ENCODE data around the gene SCUBE3. TPM values are rescaled to one million over a fixed set of nuclear protein-coding genes. Genes with fewer than 3 reads are reported as not detected.

Gene SCUBE3
- total and polyA plus RNA-seq, 2 of the 13 experiments (the other 11 are each of a cell fraction or from before 2014, with no cell fraction given), result not detected

DNA sequence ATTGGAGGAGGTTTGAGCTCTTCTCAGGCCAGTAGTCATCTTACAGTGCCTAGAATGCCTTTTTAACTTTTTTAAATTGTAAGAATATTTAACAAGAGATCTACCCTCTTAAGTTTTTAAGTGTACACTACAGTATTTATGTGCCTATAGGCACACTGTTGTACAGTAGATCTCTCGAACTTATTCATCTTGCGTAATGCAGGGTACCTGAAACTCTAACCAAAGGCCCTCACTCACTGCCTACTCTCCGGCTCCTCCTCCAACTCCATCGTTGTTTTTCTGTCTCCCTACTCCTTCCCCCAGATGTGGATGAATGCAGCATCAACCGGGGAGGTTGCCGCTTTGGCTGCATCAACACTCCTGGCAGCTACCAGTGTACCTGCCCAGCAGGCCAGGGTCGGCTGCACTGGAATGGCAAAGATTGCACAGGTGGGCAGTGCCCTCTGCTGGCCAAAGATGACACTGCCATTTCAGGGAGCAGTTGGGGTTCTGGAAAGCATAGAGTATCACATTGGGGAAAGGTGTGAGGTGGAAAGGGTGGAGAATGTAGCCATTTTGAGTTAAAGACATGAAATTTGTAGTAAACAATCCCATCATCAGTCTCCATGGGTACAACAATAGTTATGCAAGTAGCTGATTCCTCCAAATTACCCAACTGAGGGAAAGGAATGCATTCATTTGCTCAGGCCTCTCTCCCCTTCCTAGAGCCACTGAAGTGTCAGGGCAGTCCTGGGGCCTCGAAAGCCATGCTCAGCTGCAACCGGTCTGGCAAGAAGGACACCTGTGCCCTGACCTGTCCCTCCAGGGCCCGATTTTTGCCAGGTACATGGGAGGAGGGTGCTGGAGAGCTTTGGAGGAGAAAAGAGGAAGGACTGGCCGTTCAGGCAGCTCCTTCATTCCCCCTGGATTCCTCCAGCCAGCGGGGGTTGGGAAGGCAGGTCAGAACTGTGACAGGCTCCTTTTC is 27.4 kb downstream of the SCUBE3 start (continued):
- TF ChIP-seq, protein P1, sequence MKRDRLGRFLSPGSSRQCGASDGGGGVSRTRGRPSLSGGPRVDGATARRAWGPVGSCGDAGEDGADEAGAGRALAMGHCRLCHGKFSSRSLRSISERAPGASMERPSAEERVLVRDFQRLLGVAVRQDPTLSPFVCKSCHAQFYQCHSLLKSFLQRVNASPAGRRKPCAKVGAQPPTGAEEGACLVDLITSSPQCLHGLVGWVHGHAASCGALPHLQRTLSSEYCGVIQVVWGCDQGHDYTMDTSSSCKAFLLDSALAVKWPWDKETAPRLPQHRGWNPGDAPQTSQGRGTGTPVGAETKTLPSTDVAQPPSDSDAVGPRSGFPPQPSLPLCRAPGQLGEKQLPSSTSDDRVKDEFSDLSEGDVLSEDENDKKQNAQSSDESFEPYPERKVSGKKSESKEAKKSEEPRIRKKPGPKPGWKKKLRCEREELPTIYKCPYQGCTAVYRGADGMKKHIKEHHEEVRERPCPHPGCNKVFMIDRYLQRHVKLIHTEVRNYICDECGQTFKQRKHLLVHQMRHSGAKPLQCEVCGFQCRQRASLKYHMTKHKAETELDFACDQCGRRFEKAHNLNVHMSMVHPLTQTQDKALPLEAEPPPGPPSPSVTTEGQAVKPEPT (CRISPR knock-in tag; IDR thresholded peaks at IDR 0.05; ENCODE audit: low read depth), result 0 out of 2 replicates have a peak, but pooled peaks have one; percentile 29
- TF ChIP-seq MAFK (conservative IDR thresholded peaks at IDR 0.05 in 1 of 2, IDR thresholded peaks at IDR 0.05 in 1 of 2; ENCODE audit: low read length in 2 of 2), result 0 out of 4 replicates have a peak, but pooled peaks of 1 of the 2 experiments have one; percentile 6

DNA sequence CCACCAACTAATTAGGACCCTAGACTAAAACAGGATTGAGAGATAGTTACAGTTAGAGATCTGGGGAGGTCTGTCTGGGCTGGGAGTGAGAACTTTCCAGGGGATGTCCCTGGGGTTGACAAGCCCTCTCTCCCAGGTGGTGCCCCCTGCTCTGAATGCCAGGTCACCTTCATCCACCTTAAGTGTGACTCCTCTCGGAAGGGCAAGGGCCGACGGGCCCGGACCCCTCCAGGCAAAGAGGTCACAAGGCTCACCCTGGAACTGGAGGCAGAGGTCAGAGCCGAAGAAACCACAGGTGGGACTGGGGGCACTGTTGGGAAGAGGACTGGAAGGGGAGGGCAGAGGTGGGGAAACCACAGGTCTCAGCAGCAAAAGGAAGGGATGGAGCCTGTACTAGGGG is 28.7 kb downstream of the SCUBE3 start:
- H3K27ac ChIP-seq (ENCODE audit: extremely low read length, insufficient read depth, low read length), result no peak overlapping the region
- intact Hi-C loops (cut with micrococcal nuclease; ENCODE audit: unreplicated experiment) (no loop called here), in situ Hi-C loops (cut with HindIII; ENCODE audit: extremely low pct_ligation_motif_present, low pct_unique_long_range_greater_than_20kb) (loop anchor here (5.0 kb wide), 1 partner anchor 95 kb away; no protein-coding TSS in a partner anchor)
- BruUV-seq (replicated peaks), result no TSS peak
- no peaks in the 10 kb centered on the region for H3K79me2 ChIP-seq (ENCODE audit: insufficient read depth, low read length)
- H3K4me2 ChIP-seq (ENCODE audit: low read depth, low read length), result no peak overlapping the region
- FAIRE-seq, result no peak
- peaks cover 0 to 6% of the 10 kb centered on the region in 2 experiments; a peak in 3 of 5 replicates for H3K36me3 ChIP-seq (replicated peaks in 1 of 2; ENCODE audit: control insufficient read depth in 1 of 2, insufficient read depth in 2 of 2, low read length in 2 of 2)
- no peaks in the 10 kb centered on the region for H3K27me3 ChIP-seq (ENCODE audit: control insufficient read depth in 1 of 2, insufficient read depth in 2 of 2, low read length in 2 of 2)
- no peaks in the 10 kb centered on the region for H3K4me1 ChIP-seq (ENCODE audit: insufficient read depth, low read length)
- no peak overlapping the region for H3K9ac ChIP-seq (ENCODE audit: insufficient read depth, low read depth, low read length)
- H4K20me1 ChIP-seq (ENCODE audit: insufficient read depth, low read length), result peaks cover 7% of the 10 kb centered on the region; the same call in 1 of the 2 replicates
- no peaks in the 10 kb centered on the region for H3K9me3 ChIP-seq (ENCODE audit: low read length)
- H3K4me3 ChIP-seq (replicated peaks in 1 of 3; ENCODE audit: insufficient read depth in 1 of 3, low read depth in 2 of 3, low read length in 3 of 3), result no peak overlapping the region
- ChIA-PET POLR2A (interaction anchor here (1.5 kb wide), 1 partner anchor 16 kb away, joined by 3 read pairs; no protein-coding TSS in a partner anchor), CTCF (ENCODE audit: low intra/inter-chr PET ratio, low total read pairs) (interaction anchor here (0.6 kb wide), 1 partner anchor 1047 kb away, joined by 3 read pairs; no protein-coding TSS in a partner anchor)
- ATAC-seq, result no peak
- H2AFZ ChIP-seq (ENCODE audit: low read length), result no peak overlapping the region
- WGBS (ENCODE audit: low lambda C conversion rate), result 95% methylated on average over 5 of the region's 5 CpGs
- DNase-seq (ENCODE audit: low spot score), result no peak
- no peak for TF ChIP-seq RARA (CRISPR knock-in tag; IDR thresholded peaks at IDR 0.05)
- TF ChIP-seq, protein P2, sequence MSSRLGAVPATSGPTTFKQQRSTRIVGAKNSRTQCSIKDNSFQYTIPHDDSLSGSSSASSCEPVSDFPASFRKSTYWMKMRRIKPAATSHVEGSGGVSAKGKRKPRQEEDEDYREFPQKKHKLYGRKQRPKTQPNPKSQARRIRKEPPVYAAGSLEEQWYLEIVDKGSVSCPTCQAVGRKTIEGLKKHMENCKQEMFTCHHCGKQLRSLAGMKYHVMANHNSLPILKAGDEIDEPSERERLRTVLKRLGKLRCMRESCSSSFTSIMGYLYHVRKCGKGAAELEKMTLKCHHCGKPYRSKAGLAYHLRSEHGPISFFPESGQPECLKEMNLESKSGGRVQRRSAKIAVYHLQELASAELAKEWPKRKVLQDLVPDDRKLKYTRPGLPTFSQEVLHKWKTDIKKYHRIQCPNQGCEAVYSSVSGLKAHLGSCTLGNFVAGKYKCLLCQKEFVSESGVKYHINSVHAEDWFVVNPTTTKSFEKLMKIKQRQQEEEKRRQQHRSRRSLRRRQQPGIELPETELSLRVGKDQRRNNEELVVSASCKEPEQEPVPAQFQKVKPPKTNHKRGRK (CRISPR knock-in tag; IDR thresholded peaks at IDR 0.05), result no peak
- no peak for TF ChIP-seq TGIF2 (CRISPR knock-in tag; IDR thresholded peaks at IDR 0.05)
- no peak for TF ChIP-seq FOXP1 (IDR thresholded peaks at IDR 0.05)
- TF ChIP-seq FOXP1 (CRISPR knock-in tag; IDR thresholded peaks at IDR 0.05), result no peak
- TF ChIP-seq DMAP1 (CRISPR knock-in tag; IDR thresholded peaks at IDR 0.05), result no peak
- TF ChIP-seq PPARG (CRISPR knock-in tag; conservative IDR thresholded peaks at IDR 0.05), result no peak
- no peak for TF ChIP-seq ZNF543 (CRISPR knock-in tag; IDR thresholded peaks at IDR 0.05)
- TF ChIP-seq ZNF207 (IDR thresholded peaks at IDR 0.05; ENCODE audit: borderline replicate concordance), result no peak
- no peak for TF ChIP-seq ZNF737 (CRISPR knock-in tag; IDR thresholded peaks at IDR 0.05; ENCODE audit: borderline replicate concordance)
- TF ChIP-seq PHF5A (CRISPR knock-in tag; IDR thresholded peaks at IDR 0.05; ENCODE audit: low read depth, unreplicated experiment), result no peak
- TF ChIP-seq, protein P3, sequence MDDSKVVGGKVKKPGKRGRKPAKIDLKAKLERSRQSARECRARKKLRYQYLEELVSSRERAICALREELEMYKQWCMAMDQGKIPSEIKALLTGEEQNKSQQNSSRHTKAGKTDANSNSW (CRISPR knock-in tag; IDR thresholded peaks at IDR 0.05; ENCODE audit: borderline replicate concordance), result no peak
- TF ChIP-seq, protein P4, sequence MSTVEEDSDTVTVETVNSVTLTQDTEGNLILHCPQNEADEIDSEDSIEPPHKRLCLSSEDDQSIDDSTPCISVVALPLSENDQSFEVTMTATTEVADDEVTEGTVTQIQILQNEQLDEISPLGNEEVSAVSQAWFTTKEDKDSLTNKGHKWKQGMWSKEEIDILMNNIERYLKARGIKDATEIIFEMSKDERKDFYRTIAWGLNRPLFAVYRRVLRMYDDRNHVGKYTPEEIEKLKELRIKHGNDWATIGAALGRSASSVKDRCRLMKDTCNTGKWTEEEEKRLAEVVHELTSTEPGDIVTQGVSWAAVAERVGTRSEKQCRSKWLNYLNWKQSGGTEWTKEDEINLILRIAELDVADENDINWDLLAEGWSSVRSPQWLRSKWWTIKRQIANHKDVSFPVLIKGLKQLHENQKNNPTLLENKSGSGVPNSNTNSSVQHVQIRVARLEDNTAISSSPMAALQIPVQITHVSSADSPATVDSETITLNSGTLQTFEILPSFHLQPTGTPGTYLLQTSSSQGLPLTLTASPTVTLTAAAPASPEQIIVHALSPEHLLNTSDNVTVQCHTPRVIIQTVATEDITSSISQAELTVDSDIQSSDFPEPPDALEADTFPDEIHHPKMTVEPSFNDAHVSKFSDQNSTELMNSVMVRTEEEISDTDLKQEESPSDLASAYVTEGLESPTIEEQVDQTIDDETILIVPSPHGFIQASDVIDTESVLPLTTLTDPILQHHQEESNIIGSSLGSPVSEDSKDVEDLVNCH (CRISPR knock-in tag; IDR thresholded peaks at IDR 0.05), result no peak
- TF ChIP-seq ZNF335 (CRISPR knock-in tag; IDR thresholded peaks at IDR 0.05), result no peak
- TF ChIP-seq ZNF850 (CRISPR knock-in tag; conservative IDR thresholded peaks at IDR 0.05), result no peak
